NCI-H524 treated with DMSO at 0.1 percent for 48 hours (cell line): ENCODE data around the gene TRIM5.

Experiments used
- DNase-seq: peaks from one replicate; lab custom pipeline; 2025; lab: John Stamatoyannopoulos, UW

The TRIM5 gene

DNA sequence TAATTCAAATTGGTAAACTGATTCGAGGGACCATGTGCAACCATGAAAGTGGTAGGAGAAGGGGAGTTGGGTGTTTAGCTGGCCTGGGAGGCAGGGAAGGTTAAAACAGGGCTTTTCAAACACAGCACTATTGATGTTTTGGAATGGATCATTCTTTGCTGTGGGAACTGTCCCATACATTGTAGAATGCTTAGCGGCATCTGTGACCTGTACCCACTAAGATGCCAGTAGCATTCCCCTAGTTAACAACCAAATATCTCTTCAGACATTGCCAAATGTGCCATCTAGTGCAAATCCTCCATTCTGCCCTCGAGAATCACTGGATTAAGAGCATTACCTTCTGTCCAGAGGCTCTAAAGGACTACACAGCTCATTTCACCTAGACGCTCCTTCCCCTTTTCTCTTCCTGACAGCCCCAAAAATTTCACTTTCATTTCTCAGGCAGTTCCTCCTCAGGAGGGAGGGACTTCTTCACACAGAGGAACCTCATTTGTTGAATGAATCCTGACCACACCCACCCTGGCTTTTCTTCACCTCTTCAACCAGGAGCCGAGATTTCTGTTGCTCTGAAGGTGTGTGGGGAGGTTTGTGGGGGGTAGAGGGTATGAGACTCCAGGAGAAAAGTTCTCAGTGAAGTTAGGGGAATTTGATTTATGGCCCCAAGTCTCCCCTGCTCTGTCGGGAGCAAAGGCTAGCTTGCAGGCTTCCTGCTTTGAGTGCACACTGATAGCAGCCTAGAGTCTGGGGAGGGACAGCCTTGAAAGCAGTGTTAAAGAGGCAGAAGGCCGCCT, 60.2 kb downstream of the TRIM5 start, which contains the start of gene TRIM34:
TSS of gene TRIM34 (plus strand) at position 513 of the 791 bp plus-strand sequence. CDS start 7,331 bp downstream, outside the sequence.
- no peak for DNase-seq

DNA sequence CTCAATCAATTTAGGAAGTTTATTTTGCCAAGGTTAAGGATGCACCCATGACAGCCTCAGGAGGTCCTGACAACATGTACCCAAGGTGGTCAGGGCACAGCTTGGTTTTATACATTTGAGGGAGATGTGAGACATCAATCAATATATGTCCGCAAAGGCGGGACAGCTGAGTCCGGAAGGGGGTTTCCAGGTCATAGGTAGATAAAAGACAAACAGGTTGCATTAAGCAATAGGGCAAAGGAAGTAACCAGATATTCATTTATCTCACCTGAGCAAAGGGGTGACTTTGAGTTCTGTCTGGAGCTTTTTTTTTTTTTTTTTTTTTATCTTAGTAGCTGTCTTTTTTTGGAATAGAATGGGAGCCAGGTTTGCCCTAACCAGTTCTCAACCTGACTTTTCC, 62.1 kb downstream of the TRIM5 start:
- no peak for DNase-seq

DNA sequence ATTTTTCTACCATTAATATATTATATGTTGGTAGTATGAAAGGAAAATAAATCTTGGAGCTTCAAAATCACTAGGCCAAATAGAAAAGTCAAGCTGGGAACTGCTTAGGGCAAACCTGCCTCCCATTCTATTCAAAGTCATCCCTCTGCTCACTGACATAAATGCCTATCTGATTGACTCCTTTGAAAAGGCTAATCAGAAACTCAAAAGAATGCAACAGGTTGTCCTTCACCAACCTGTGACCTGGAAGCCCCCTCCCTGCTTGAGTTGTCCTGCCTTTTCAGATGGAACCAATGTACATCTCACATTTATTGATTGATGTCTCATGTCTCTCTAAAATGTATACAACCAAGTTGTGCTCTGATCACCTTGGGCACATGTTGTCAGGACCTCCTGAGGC, 63.3 kb downstream of the TRIM5 start:
- DNase-seq, result no peak

DNA sequence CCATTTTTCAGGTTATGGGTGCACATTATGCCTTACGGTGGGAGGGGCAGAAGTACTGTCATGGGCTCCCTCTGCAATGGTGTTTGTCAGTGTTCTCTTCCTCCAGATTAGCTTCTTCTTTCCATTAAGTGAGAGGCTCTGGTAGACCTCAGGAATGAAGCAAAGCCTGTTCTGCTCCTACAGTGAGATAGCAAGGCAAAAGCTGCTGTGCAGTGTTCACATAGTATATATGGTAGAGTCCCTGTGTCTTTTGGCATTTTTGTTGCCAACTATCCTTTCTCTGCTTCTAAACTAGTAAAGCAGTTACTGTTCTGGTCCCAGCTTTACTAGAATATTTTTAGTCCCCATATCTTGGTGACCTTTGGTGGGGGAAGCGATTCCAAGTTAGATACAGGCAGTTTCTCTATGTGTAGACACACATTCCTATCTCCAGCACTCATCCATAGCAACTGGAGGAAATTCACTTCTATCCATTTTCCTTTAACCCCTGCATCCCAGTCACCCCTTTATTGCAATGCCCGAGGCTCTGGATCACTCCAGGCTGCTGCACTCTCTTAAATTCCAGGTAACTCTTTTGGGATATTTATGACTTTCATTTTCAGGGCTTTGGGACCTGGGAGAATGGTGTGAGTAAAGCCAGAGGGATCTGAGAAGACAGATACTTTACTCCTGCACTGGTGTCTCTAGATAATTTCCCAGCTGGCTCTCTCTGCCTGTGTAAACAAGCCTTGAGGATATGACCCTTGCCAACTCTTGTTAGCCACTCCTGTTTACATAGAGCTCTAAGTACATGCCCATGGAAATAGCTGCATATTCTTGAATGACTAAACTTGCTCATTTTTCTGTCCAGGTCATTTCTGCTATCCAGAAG, 64.0 kb downstream of the TRIM5 start:
- DNase-seq, result no peak

DNA sequence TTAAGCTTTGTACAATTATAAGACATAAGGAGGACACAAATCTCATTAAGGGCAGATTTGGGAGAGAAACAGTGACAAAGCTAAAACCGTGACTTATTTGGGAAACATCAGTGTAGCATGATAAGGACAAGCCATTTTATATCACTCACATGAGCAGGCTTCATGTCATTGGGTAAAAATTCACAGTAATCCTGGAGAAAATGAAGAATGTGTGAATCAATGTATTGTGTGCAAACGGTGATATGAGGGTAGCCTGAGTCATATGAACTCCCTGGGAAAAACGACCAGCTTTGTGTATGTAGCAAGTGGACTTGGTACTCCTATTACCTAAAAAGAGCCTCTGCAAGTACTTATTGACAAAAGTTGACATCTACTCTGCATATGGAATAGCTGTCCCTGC, 66.1 kb downstream of the TRIM5 start:
- DNase-seq, result no peak
